SKM-1 treated with dmso at 0.1 percent for 144 hours (cell line): ENCODE data around the gene SMG6.
"Not testable (repeated sequence)": the region's sequence is repeated elsewhere in the genome, so short reads cannot be mapped to it uniquely, and the experiment has no call there.

Experiments
- DNase-seq: peaks from one replicate; lab custom pipeline; 2025; ENCODE audit not compliant: unreplicated experiment; lab: John Stamatoyannopoulos, UW

SMG6 gene

GRCh38 chr17:2303204-2304188 lies at the start of gene SMG6, which contains the start of gene SRR:
TSS of gene SMG6 (minus strand) at chr17:2303785. CDS start at chr17:2303720, 65 bp downstream.
TSS of gene SRR (plus strand) at chr17:2303950. CDS start at chr17:2315561, 11,611 bp downstream.
- peak; percentile 57 for DNase-seq

GRCh38 chr17:2351269-2351668 lies 47.7 kb upstream of the SMG6 start:
- DNase-seq = no peak

- no peak for DNase-seq
These were observed 44.5 kb upstream of the SMG6 start for GRCh38 chr17:2347805-2348685.

GRCh38 chr17:2346475-2346874 lies 42.9 kb upstream of the SMG6 start:
- no peak for DNase-seq

- DNase-seq = no peak
These were observed 40.9 kb upstream of the SMG6 start for GRCh38 chr17:2344528-2344927.

GRCh38 chr17:2343421-2343820 lies 39.8 kb upstream of the SMG6 start:
- DNase-seq = no peak

- no peak for DNase-seq
These were observed 34.7 kb upstream of the SMG6 start for GRCh38 chr17:2338315-2338657.

GRCh38 chr17:2337544-2338314 lies 34.1 kb upstream of the SMG6 start:
- peak; percentile 0 for DNase-seq

GRCh38 chr17:2336852-2337543 lies 33.4 kb upstream of the SMG6 start, which contains the start of gene SGSM2:
TSS of gene SGSM2 (plus strand) at chr17:2337501. CDS start at chr17:2337689, 188 bp downstream.
- no peak for DNase-seq

- peak; percentile 30 for DNase-seq
These were observed 32.7 kb upstream of the SMG6 start, which contains the start of gene TSR1 for GRCh38 chr17:2336215-2336851. TSS of gene TSR1 (minus strand) at chr17:2336457. CDS start at chr17:2336427, 30 bp downstream.

GRCh38 chr17:2335726-2336214 lies 32.2 kb upstream of the SMG6 start:
- no peak for DNase-seq

- DNase-seq = no peak
These were observed 27.7 kb upstream of the SMG6 start for GRCh38 chr17:2331303-2331702.

GRCh38 chr17:2323629-2324314 lies 20.2 kb upstream of the SMG6 start:
- no peak for DNase-seq

GRCh38 chr17:2321399-2321798 lies 17.8 kb upstream of the SMG6 start:
- no peak for DNase-seq

- DNase-seq = peak; percentile 1
These were observed 15.5 kb upstream of the SMG6 start for GRCh38 chr17:2319051-2319450.

- DNase-seq = no peak
These were observed 14.2 kb upstream of the SMG6 start for GRCh38 chr17:2317796-2318195.

- DNase-seq = not testable (repeated sequence)
These were observed 13.3 kb upstream of the SMG6 start for GRCh38 chr17:2316916-2317205.

GRCh38 chr17:2312736-2313135 lies 9.2 kb upstream of the SMG6 start:
- no peak for DNase-seq
